GM18861 (cell line): ENCODE results near the gene SLC37A1.

Source experiments
- ATAC-seq: cut with Tn5 transposase; IDR thresholded peaks from one replicate; pipeline ENCODE4 v1.9.1; 2021; ENCODE audit not compliant: unreplicated experiment

SLC37A1 gene

DNA sequence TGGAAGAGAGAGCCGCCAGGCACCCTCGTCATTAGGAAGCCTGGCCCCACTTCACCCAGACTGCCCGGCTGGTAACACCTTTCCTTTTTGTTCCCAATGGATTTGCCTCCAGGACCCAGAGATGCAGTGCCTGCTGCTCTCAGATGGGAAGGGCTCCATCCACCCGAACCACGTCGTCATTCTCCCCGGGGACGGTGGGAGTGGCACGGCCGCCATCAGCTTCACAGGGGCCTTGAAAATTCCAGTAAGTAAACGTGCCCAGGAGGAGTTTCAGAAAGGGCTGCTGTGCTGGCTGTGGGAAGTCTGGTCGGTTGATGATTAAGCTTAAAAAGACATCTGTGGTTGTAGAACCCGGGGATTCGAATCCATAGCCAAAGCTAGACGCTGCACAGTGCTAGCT is 45.2 kb downstream of the SLC37A1 start:
- no peak for ATAC-seq

DNA sequence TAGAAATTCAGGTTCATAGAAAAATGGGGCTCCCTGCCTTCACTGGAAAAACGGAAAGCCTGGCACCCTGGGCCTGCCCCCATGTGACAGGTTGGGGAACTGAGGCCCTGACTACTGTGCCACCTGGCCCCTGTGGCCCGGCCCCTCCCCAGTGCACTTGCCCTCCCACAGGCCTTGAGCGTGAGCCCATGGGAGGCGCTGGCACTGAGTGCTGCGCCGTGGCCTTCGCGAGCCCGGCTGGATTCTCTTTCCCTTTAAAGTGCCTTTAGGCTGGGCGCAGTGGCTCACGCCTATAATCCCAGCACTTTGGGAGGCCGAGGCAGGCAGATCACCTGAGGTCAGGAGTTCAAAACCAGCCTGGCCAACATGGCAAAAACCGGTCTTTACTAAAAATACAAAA is 45.7 kb downstream of the SLC37A1 start:
- ATAC-seq = no peak

GRCh38 chr21:42560517-42561179 is 47.0 kb downstream of the SLC37A1 start:
- ATAC-seq = no peak

DNA sequence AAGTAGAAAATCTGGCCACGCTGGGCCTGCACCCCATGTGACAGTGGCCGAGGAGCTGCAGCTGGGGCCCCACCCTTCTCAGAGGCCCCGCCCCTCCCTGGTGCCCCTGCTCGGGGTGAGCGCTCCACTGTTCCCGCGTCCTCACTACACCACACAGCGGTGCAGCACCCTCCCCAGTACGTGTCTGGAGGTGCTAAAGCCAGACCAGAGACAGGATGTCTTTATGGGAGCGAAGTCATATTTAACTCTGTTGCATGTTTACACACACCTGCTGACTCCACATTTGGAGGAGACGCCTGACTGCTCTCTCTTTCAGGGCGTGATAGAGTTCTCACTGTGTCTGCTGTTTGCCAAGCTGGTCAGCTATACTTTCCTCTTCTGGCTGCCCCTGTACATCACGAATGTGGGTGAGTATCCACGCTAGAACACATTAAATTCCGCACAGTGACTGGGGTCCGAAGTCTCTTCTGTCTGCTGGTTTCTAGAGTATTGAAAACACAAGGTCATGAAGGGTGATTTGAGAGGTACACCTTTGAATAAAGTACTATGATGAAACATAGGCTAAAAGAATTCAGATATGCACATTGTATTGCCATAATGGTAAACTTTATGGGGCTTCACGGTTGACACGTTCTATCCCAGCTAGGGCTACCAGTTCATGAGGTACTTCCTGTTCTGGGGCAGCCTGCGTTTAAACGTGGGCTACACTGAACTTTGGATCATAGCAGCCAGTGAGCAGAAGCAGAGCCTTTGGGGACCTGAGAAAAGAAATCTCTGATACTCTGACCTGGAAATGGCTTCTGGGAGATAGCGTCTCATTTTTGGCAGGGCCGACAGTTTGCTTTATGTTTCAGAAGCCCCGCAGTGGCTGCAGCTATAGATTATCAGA is 48.4 kb downstream of the SLC37A1 start:
- ATAC-seq = no peak

- no peak for ATAC-seq
These were observed 49.2 kb downstream of the SLC37A1 start for GRCh38 chr21:42562816-42563215.

- ATAC-seq = no peak
These were observed 49.6 kb downstream of the SLC37A1 start for GRCh38 chr21:42563261-42563660.

GRCh38 chr21:42563686-42564085 is 50.0 kb downstream of the SLC37A1 start:
- ATAC-seq = no peak

GRCh38 chr21:42564561-42564971 is 50.9 kb downstream of the SLC37A1 start:
- ATAC-seq = no peak

- no peak for ATAC-seq
These were observed 51.7 kb downstream of the SLC37A1 start for GRCh38 chr21:42565206-42565810.

DNA sequence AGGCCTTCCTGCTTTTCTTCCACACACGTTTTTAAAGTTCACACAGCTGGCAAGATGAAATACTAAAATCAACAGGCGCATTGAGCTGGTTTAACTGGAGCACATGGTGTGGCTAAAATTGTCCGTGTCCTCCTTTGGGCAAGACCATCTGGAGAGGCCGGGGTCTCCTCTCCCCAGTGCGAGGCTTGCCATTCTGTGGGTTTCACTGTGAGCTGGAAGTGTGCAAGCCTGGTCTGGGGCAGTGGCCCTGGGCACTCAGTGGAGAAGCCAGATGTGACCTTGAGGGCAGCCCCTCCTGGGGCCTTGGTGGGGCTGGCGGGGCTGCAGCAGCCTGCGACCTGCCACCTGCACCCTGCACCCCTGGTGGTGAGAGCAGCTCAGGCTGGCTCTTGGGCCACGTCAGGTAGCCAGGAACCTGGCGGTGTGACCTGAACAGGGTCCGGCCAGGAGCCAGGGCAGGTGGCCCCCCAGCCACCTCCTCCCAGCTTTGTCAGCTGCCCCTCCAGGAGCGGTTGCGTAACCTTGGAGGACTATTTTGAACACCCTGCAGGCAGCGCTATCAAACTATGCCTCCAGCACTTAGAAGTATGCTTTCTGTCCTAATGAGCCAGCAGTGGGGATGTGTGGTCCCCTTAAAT is 52.4 kb downstream of the SLC37A1 start:
- ATAC-seq = no peak

- no peak for ATAC-seq
These were observed 53.0 kb downstream of the SLC37A1 start for GRCh38 chr21:42566524-42567213.

DNA sequence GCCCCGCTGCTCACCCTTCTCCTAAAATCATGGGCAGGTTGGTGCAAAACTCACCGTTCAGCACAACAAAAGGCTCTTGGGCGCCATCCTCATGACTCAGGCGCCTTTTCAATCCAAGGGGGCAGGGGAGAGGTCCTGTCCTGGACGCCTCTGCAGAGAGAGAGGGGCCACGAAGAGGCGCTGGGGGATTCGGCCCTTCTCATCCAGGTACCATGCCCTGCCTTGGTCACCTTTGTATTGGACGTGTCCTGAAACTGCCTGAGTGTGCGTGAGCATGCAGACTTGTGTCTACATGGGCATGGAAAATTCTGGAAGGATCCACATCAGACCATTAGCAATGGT is 53.5 kb downstream of the SLC37A1 start:
- ATAC-seq = no peak

DNA sequence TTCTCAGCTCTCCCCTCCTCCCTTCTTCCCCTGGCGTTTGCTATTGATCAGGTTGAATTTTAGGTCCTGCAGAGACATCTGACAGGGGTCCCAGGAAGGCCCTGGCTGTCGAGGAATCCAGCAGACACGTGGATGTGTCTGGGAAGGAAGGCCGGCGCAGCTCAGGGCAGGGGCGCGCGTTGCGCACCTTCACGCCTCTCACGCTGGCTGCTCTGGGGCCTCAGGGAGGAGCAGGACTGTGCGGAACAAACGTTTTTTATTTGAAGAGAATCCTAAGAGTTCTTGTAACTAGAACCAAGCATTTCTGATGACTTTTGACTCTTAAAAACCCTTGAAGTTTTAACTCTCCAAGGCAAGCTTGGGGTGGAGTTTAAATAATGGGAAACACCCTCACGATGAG is 54.2 kb downstream of the SLC37A1 start:
- no peak for ATAC-seq

DNA sequence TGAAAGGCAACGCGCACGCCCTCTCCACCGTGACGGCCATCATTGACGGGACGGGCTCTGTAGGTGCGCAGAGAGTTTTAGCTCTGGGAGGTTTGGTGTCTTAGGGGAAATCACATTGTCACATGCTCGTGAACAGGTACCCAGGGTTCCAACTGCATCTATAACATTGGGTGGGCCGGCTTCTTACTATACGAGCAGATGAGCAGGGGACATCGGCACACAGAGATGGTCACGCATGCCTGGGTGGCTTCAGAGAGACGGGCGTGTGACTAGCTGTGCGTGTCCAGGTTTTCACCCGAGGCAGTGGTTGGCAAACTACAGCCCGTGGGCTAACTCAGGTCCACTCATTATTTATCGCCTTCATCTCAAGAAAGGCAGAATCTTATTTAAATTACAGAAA is 54.7 kb downstream of the SLC37A1 start:
- ATAC-seq = no peak

GRCh38 chr21:42568866-42569731 is 55.4 kb downstream of the SLC37A1 start:
- no peak for ATAC-seq

GRCh38 chr21:42569732-42570301 is 56.2 kb downstream of the SLC37A1 start:
- ATAC-seq = no peak

DNA sequence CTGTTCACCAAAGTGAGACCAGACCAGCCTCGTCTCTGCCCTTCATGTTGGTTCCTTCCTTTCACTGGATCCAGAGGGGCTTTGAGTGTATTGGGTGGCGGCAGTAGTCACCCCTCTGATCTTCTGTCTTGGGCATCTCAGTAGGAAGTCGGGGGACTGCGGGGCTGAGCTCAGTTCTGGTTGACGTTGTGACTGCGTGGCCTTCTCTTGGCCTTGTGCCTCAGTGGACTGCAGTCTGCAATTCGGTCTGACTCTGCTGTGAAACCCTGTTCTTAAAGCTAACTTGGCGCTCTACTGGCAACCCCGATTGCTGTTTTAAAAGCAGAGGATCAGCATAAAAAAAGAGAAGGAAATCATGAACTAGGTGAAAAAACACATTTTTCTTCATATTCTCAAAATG is 56.7 kb downstream of the SLC37A1 start:
- ATAC-seq = no peak

DNA sequence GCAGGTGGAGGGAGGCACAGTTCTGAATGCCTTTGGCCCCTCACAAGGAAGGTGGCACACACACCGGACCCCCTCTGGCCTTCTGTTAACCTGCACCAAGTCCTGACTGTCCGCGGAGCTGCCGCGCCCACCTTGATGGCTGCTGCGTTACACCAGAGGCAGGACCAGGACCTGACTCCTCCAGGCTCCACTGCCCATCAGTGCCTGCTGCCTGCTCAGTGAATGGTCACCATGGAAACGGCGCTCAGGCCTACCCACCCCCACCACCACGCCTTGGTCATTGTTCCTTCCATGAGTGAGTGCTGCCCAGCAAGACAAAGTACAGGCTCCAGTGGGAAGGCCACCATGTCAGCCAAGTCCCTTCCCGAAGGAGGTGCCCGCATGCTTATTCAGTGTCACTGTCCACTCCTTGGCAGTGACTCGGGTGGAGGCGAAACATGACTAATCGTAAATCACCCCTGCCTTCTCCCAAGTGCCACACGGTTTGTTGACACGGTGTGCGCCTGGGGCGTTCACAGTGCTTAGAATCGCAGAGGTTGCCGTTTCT is 57.3 kb downstream of the SLC37A1 start:
- ATAC-seq = no peak

DNA sequence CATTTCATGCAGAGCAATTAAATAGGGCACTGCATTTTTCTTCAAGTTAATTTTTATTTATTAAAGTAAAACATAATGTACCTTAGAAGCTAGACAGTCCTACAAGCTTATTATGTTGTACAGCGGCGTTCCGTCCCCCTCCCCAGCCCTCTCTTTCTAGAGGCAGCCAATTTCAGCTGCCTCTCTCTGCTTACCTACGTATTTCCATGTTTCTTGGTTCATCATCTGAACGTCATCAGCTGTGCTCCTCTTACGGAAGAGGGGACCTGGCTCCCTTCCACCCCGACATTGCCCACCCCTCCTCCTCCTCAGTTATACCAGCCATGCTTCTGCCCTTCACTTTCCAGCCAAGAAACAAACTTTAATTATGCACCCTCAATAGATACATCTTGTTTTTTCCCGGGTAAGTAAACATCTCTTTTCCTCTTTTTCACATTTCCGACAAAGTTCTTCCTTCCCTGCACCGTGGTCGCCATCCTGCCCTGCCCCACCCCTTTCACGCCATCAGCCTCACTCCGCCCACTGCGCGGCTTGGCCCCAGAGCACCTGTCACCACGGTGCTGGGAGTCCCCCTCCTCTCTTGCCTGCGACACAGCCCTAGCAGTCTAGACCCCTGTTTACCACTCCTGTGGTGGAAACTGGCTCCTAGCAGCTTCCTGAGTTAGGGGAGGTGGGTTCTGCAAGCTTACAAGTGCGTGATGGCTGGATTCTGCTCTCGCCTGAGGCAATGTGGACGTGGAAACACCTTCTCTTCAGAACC is 57.9 kb downstream of the SLC37A1 start:
- no peak for ATAC-seq
